GM19463 (cell line): ENCODE results near the gene NSD1.

Experiments
- ATAC-seq: cut with Tn5 transposase; IDR thresholded peaks from one replicate; pipeline ENCODE4 v1.9.1; 2021; ENCODE audit warnings: mild to moderate bottlenecking, moderate library complexity; ENCODE audit not compliant: unreplicated experiment

The NSD1 gene

DNA sequence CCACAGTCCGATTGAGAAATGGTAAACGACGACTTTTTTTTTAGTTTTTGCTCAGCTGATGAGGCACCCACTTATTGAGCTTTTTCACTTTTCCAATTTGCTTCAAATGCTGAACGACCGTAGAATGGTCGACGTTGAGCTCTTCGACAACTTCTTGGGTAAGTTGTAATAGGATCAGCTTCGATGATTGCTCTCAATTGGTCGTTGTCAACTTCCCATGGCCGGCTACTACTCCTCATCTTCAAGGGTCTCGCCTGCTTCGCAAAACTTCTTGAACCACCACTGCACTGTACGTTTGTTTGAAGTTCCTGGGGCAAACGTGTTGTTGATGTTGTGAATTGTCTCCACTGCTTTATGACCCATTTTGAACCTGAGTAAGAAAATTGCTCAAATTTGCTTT is 35.7 kb downstream of the NSD1 start:
- ATAC-seq: no peak

DNA sequence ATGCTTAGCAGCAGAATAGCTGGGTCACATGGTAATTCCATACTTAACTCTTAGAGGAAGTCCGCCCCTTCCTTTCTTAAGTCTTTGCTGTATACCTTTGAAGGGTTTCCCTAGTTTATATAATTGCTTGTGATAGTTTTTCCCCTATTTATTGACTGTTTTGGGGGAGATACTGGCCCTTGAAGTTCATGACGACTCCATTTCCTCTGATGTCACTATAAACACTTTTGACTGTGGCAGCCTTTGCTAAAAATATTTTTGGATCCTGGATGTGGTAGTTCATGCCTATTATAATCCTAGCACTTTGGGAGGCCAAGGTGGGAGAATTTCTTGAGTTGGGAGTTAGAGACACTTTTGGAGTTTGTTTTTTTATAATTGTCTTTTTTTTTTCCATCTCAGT is 38.4 kb downstream of the NSD1 start:
- no peak for ATAC-seq

DNA sequence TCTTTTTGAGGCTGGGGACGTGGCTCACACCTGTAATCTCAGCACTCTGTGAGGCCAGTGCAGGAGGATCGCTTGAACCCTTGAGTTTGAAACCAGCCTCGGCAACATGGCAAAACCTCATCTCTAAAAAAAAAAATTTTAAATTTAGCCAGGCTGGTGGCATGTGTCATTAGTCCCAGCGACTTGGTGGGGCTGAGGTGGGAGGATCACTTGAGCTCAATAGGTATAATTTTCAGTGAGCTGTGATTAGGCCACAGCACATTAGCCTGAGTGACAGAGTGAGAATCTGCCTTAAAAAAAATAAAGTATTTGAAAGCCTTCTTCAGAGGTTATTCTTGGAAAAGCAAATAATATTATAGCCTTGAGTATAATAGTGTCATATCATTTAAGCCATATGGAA is 41.8 kb downstream of the NSD1 start:
- ATAC-seq: no peak

DNA sequence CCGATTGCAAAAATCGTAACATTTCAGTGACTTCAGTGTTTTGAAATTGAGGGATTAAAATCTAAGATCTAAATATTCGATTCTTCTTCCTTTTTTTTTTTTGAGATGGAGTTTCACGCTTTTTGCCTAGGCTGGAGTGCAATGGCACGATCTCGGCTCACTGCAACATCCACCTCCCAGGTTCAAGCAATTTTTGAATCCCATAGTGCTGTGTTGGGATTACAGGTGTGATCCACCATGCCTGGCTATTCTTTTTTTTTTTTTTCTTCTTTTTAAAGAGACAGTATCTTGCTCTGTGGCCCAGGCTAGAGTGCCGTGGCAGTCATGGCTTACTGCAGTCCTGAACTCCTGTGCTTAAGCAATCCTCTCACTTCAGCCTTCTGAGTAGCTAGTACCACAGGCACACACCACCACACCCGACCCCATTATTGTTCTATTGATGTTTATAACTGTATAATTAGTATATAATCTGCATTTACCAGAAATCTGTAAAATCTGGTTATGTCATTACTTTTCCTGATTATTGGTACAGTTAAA is 42.7 kb downstream of the NSD1 start:
- no peak for ATAC-seq

DNA sequence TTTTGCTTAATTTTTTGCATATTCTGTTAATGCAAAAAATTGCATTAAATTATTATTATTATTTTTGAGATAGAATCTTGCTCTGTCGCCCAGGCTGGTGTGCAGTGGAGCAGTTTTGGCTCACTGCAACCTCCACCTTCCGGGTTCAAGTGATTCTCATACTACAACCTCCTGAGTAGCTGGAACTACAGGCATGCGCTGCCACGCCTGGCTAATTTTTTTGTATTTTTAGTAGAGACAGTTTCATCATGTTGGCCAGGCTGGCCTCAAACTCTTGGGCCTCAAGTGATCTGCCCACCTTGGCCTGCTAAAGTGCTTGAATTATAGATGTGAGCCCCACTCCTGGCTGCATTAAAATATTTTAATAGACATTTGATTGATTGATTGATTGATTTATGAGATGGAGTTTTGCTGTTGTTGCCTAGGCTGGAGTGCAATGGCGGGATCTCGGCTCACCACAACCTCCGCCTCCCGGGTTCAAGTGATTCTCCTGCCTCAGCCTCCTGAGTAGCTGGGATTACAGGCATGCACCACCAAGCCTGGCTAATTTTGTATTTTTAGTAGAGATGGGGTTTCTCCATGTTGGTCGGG is 44.4 kb downstream of the NSD1 start:
- ATAC-seq: peak; percentile 50

DNA sequence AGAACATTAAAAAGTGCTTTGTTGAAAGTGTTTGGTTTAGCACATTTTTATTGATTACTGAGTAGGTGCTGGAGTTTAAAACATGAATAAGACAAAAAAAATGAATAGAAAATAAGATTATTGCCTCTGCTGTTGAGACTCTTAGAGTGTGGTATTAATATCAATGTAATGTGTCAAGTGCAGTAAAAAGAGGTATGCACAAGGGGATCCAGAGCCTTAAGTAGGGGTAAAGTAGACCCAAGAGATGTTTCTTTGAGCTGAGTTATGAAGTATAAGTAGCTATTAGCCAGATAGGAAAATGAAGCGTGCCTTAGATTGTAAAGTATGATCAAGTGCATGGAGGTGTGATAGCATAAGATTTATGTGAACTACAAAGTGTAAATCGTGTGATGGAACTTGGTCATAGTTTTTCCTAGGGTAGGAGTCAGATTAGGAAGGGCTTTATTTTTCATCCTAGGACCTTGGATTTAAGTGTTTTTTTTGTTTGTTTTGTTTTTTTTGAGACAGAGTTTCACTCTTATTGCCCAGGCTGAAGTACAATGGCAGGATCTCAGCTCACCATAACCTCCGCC is 45.2 kb downstream of the NSD1 start:
- no peak for ATAC-seq

GRCh38 chr5:177179431-177179830 is 45.9 kb downstream of the NSD1 start:
- no peak for ATAC-seq

DNA sequence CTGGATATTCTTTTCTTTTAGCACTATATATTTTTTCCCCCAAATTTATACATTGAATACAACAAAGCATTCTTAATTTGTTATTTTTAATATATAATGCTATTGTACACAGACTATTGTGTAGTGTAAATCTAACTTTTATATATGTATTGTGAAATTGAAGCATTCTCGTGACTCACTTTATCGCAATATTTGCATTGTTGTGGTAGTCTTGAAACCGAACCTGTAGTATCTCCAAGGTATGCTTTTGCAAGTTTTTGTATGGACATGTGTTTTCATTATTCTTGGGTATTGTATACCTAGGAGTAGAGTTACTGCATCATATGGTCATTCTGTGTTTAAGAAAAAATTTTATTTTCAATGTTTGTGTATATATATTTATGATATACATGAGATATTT is 49.6 kb downstream of the NSD1 start:
- ATAC-seq: no peak

GRCh38 chr5:177183766-177184360 is 50.3 kb downstream of the NSD1 start:
- no peak for ATAC-seq

DNA sequence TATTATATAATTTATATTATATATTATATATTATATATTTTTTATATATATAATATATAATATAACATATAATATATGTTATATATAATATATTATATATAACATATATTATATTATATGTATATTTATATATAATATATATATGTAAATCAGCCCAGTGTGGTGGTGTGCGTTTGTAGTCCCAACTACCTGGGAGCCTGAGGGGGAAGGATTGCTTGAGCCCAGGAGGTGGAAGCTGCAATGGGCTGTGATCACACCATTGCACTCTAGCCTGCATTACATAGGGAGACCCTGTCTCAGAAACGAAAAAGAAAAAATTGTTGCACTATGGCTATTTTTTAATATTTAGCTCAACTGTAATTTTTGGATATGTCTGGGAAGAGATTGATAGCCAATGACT is 52.4 kb downstream of the NSD1 start:
- ATAC-seq: no peak

DNA sequence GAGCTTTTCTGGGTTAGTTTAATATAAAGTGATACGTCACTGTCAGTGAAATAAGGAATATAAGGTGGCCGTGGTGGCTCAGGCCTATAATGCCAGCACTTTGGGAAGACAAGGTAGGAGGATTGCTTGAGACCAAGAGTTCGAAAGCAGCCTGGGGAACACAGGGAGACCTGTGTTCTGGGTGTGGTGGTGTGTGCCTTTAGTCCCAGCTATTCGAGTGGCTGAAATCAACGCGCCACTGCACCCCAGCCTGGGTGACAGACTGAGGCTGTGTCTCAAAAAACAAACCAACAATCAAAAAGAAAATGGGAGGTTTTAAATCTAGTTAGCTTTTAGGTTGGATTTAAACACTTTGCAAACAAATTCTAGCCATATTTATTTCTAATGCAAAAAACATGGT is 53.1 kb downstream of the NSD1 start:
- no peak for ATAC-seq

DNA sequence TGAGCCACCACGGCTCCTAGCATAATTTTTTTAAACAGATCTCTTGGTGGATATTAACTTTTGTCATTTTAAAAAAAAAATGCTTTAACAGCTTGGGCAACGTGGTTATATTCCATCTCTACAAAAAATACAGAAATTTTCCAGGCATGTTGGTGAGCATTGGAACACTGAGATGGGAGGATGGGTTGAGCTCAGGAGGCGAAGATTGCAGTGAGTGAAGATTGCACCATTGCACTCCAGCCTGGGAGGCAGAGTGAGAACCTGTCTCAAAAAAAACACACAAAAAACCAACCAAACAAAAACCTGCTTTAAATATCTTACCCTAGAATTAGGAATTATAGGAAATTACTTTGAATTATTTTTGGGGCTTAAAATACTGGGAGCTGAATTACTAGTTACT is 55.2 kb downstream of the NSD1 start:
- ATAC-seq: no peak

DNA sequence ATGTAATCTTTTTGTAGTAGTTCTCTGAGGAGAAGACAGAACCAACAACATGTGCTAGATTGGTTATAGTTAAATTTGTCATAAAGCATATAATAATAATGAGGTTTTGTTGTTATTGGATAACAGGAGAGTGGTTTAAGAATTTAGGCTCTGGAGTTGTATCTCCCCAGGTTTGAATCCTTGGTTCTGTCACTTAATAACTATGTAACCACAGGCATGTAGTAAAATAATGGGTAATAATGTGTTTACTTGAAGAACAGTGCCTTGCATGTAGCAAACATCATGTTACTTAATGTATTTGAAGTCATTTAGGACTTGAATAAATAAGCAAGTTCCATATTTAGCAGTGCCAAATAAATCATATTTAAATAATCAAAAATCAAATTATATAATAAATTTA is 55.8 kb downstream of the NSD1 start:
- no peak for ATAC-seq

DNA sequence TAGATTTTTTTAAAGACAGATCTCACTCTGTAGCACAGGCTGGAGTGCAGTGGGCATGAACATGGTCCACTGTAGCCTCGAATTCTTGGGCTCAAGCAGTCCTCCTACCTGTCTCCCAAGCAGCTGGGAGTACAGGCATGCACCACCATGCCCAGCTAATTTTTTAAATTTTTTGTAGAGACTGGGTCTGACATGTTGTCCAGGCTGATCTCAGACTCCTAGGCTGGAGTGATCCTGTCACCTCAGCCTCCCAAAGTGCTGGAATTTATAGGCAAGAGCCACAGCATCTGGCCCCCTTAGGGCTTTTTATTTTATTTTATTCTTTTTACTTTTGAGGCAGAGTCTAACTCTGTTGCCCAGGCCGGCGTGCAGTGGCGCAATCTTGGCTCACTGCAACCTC is 56.4 kb downstream of the NSD1 start:
- no peak for ATAC-seq

DNA sequence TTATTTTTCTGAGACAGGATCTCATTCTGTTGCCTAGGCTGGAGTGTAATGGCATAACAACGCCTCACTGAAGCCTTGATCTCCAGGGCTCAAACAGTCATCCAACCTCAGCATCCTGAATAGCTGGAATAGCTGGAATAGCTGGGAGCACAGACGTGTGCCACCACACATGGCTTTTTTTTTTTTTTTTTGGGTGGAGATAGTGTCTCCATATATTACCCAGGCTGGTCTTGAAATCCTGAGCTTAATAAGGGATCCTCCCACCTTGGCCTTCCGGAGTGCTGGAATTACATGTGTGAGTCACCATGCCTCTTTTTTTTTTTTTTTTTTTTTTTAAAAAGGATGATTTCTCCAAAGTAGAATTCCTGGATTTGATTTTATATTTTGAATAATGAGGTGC is 60.7 kb downstream of the NSD1 start:
- no peak for ATAC-seq

DNA sequence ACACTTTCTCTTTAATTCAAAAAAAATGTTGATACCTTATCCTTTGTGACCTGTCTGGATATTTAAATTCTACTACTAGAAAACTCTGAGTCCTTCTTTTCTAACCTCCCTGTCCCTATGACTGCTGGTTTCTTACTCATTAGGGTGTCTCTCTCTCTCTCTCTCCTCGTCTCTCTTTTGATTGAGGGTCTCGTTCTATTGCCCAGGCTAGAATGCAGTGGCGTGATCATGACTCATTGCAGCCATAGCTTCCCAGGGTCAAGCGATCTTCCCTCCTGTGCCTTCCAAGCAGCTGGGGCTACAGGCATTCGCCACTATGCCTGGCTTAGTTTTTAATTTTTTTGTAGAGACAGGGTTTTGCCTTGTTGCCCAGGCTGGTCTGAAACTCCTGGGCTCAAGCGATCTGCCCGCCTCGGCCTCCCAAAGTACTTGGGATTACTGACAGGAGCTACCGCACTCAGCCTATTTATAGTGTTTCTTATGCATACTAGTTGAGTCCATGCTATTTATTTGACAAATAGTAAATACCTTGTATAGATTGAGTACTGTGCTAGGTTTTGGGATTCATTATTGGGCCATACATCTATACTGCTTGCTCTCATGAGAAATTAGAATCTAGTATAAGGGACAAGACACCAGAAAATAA is 61.9 kb downstream of the NSD1 start:
- no peak for ATAC-seq

GRCh38 chr5:177198738-177199137 is 65.2 kb downstream of the NSD1 start:
- ATAC-seq: no peak

- no peak for ATAC-seq
These were observed 70.7 kb downstream of the NSD1 start for GRCh38 chr5:177204281-177204680.

DNA sequence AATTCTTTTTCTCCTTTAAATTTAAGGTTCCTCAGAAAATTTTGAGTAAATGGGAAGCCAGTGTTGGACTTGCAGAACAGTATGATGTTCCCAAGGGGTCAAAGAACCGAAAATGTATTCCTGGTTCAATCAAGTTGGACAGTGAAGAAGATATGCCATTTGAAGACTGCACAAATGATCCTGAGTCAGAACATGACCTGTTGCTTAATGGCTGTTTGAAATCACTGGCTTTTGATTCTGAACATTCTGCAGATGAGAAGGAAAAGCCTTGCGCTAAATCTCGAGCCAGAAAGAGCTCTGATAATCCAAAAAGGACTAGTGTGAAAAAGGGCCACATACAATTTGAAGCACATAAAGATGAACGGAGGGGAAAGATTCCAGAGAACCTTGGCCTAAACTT is 76.0 kb downstream of the NSD1 start:
- ATAC-seq: no peak

DNA sequence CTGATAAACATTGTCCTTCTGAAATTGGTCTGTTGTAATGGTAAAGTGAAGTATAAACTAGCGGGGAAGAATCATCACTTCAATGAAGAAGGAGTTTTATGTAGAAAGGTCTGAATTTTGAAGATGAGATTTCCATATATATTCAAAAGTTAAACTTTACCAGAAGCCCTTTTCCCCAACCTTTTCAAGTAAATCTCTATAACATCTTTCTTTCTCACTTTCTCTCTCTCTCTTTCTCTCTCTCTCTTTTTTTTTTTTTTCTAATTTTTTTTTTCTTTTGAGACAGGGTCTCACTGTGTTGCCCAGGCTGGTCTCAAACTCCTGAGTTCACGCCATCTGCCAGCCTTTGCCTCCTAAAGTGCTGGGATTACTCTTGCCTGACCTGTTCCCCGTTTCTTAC is 78.7 kb downstream of the NSD1 start:
- no peak for ATAC-seq

GRCh38 chr5:177220576-177220975 is 87.0 kb downstream of the NSD1 start:
- no peak for ATAC-seq

- no peak for ATAC-seq
These were observed 88.7 kb downstream of the NSD1 start for GRCh38 chr5:177222269-177222668.
